ENCODE results near the gene CAMKK2.

Gene CAMKK2

DNA sequence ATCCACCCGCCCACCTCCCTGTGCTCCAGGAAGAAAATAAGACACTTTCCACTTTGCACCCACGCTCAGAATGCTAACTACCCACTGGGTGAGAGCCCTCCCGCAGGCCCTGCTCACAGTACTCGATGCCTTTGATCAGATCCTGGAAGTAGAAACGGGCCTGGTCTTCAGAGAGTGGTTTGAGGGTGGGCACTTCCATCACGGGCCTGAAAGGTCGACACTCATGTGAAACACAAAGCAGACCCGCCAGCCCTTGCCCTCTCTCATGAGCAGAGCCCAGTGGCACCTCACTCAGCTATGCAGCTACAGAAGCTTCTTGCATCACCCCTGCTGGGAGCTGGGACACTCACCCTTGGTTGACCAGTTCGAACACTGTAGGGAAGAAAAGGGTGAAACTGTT lies 41.1 kb downstream of the CAMKK2 start:
- Histone ChIP-seq H3K27ac (ENCODE audit: low read length) (no peak overlapping the region), H2AFZ (ENCODE audit: low read depth, low read length) (no peak overlapping the region), H3K36me3 (replicated peaks; ENCODE audit: low read depth, low read length) (peaks cover 35% of the 10 kb centered on the region), H3K79me2 (ENCODE audit: low read length) (no peaks in the 10 kb centered on the region), H4K20me1 (ENCODE audit: insufficient read depth, low read length) (no peaks in the 10 kb centered on the region), H3K4me3 (ENCODE audit: low read length) (no peak overlapping the region), H3K4me1 (ENCODE audit: low read length) (no peaks in the 10 kb centered on the region), H3K27me3 (ENCODE audit: low read depth, low read length) (no peaks in the 10 kb centered on the region), H3K9me3 (ENCODE audit: insufficient read depth, low read length) (no peaks in the 10 kb centered on the region), H3K9ac (ENCODE audit: low read length) (no peak overlapping the region), H3K4me2 (ENCODE audit: low read length) (no peak overlapping the region)
- TF ChIP-seq, protein P1, sequence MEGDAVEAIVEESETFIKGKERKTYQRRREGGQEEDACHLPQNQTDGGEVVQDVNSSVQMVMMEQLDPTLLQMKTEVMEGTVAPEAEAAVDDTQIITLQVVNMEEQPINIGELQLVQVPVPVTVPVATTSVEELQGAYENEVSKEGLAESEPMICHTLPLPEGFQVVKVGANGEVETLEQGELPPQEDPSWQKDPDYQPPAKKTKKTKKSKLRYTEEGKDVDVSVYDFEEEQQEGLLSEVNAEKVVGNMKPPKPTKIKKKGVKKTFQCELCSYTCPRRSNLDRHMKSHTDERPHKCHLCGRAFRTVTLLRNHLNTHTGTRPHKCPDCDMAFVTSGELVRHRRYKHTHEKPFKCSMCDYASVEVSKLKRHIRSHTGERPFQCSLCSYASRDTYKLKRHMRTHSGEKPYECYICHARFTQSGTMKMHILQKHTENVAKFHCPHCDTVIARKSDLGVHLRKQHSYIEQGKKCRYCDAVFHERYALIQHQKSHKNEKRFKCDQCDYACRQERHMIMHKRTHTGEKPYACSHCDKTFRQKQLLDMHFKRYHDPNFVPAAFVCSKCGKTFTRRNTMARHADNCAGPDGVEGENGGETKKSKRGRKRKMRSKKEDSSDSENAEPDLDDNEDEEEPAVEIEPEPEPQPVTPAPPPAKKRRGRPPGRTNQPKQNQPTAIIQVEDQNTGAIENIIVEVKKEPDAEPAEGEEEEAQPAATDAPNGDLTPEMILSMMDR (IDR thresholded peaks at IDR 0.05; ENCODE audit: low read depth, low read length) = no peak
- TF ChIP-seq EZH2phosphoT487 (IDR thresholded peaks at IDR 0.05; ENCODE audit: low read depth) = no peak

GRCh38 chr12:121253638-121254335 lies 42.7 kb downstream of the CAMKK2 start:
- H2AFZ ChIP-seq (ENCODE audit: low read depth, low read length) = no peak overlapping the region
- no peak overlapping the region for H3K9ac ChIP-seq (ENCODE audit: low read length)

DNA sequence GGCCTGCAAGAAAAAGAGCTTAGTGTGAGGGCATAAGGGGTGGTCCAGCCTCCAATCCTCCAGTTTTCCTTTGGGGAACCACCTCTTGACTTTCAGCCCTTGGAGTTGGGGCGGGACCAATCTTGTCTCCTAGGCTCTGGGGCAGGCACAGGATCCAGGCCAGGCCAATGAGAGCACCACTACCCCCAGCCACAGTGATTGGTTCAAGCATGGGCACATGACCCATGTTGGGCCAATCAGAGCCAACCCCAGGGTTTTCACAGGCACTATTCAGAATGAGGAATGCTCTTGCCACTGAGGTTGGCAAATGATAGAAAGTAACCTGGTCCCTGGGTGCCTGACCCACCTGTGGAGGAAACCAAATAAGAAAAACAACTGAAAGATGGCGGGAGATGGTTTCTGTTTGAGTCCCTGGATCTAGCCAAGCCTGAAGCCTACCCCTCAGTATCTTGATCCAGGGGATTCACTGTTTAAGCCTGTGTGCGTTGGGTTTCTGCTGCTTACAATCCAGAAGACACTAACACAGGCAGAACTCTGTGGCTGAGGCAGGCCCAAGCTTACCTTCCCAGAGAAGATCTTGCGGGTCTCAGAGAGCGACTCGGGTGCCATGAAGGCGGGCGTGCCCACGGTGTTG lies 43.7 kb downstream of the CAMKK2 start:
- TF ChIP-seq, protein P1 (IDR thresholded peaks at IDR 0.05; ENCODE audit: low read depth, low read length) = no peak
- no peak for TF ChIP-seq EZH2phosphoT487 (IDR thresholded peaks at IDR 0.05; ENCODE audit: low read depth)
- Histone ChIP-seq H3K27me3 (ENCODE audit: low read depth, low read length) (no peaks in the 10 kb centered on the region), H3K9me3 (ENCODE audit: insufficient read depth, low read length) (no peaks in the 10 kb centered on the region), H3K79me2 (ENCODE audit: low read length) (no peaks in the 10 kb centered on the region), H3K4me3 (ENCODE audit: low read length) (no peak overlapping the region), H3K4me1 (ENCODE audit: low read length) (no peaks in the 10 kb centered on the region), H3K4me2 (ENCODE audit: low read length) (no peak overlapping the region), H2AFZ (ENCODE audit: low read depth, low read length) (no peak overlapping the region), H3K9ac (ENCODE audit: low read length) (no peak overlapping the region), H4K20me1 (ENCODE audit: insufficient read depth, low read length) (no peaks in the 10 kb centered on the region), H3K36me3 (replicated peaks; ENCODE audit: low read depth, low read length) (peaks cover 41% of the 10 kb centered on the region), H3K27ac (ENCODE audit: low read length) (no peak overlapping the region)

More at GRCh38 chr12:121253638-121254335, 42.7 kb downstream of the CAMKK2 start:
- Histone ChIP-seq H3K36me3 (replicated peaks; ENCODE audit: low read depth, low read length) (peaks cover 38% of the 10 kb centered on the region), H3K27ac (ENCODE audit: low read length) (no peak overlapping the region), H3K27me3 (ENCODE audit: low read depth, low read length) (no peaks in the 10 kb centered on the region), H3K4me1 (ENCODE audit: low read length) (no peaks in the 10 kb centered on the region), H3K79me2 (ENCODE audit: low read length) (no peaks in the 10 kb centered on the region), H4K20me1 (ENCODE audit: insufficient read depth, low read length) (no peaks in the 10 kb centered on the region), H3K4me2 (ENCODE audit: low read length) (no peak overlapping the region), H3K4me3 (ENCODE audit: low read length) (no peak overlapping the region), H3K9me3 (ENCODE audit: insufficient read depth, low read length) (no peaks in the 10 kb centered on the region)
- no peak for TF ChIP-seq EZH2phosphoT487 (IDR thresholded peaks at IDR 0.05; ENCODE audit: low read depth)
- TF ChIP-seq, protein P1 (IDR thresholded peaks at IDR 0.05; ENCODE audit: low read depth, low read length) = no peak

- H3K36me3 ChIP-seq (replicated peaks; ENCODE audit: low read depth, low read length) = peaks cover 40% of the 10 kb centered on the region
- no peaks in the 10 kb centered on the region for H3K9me3 ChIP-seq (ENCODE audit: insufficient read depth, low read length)
- H3K27ac ChIP-seq (ENCODE audit: low read length) = no peak overlapping the region
- no peaks in the 10 kb centered on the region for H3K79me2 ChIP-seq (ENCODE audit: low read length)
- TF ChIP-seq, protein P1 (IDR thresholded peaks at IDR 0.05; ENCODE audit: low read depth, low read length) = no peak
- TF ChIP-seq EZH2phosphoT487 (IDR thresholded peaks at IDR 0.05; ENCODE audit: low read depth) = no peak
- H4K20me1 ChIP-seq (ENCODE audit: insufficient read depth, low read length) = no peaks in the 10 kb centered on the region
- no peaks in the 10 kb centered on the region for H3K27me3 ChIP-seq (ENCODE audit: low read depth, low read length)
- no peak overlapping the region for H3K4me3 ChIP-seq (ENCODE audit: low read length)
- H3K4me2 ChIP-seq (ENCODE audit: low read length) = no peak overlapping the region
- H3K4me1 ChIP-seq (ENCODE audit: low read length) = no peaks in the 10 kb centered on the region
- H2AFZ ChIP-seq (ENCODE audit: low read depth, low read length) = no peak overlapping the region
- no peak overlapping the region for H3K9ac ChIP-seq (ENCODE audit: low read length)
These were observed 44.7 kb downstream of the CAMKK2 start for GRCh38 chr12:121251838-121252237.

Data from OCI-LY3 (cell line).